Skeletal muscle satellite cell (primary cell): ENCODE data around the gene EBF4.
"Not testable (repeated sequence)": the region's sequence is repeated elsewhere in the genome, so short reads cannot be mapped to it uniquely, and the experiment has no call there.

Experiments
- H3K27me3 ChIP-seq: 2 replicates; pipeline ENCODE4 v1.7.0; 2013; ENCODE audit warnings: low read length; ENCODE audit not compliant: control insufficient read depth, insufficient read depth
- H3K36me3 ChIP-seq: 2 replicates; pipeline ENCODE4 v1.7.0; 2013; ENCODE audit warnings: mild to moderate bottlenecking, control low read depth, low read length; ENCODE audit not compliant: insufficient read depth
- H3K4me1 ChIP-seq: 2 replicates; pipeline ENCODE4 v1.7.0; 2013; ENCODE audit warnings: low read length; ENCODE audit not compliant: control insufficient read depth, insufficient read depth
- H3K4me2 ChIP-seq: 2 replicates; pipeline ENCODE4 v1.7.0; 2013; ENCODE audit warnings: mild to moderate bottlenecking, low read length
- H3K4me3 ChIP-seq: 2 replicates; pipeline ENCODE4 v1.7.0; 2013; ENCODE audit warnings: low read length
- H3K9ac ChIP-seq: 2 replicates; pipeline ENCODE4 v1.7.0; 2013; ENCODE audit warnings: mild to moderate bottlenecking, low read depth, low read length, moderate library complexity
- H3K9me3 ChIP-seq: replicated peaks from 2 replicates; pipeline ENCODE4 v1.7.0; 2013; ENCODE audit warnings: mild to moderate bottlenecking, control low read depth, low read length

The EBF4 gene

DNA sequence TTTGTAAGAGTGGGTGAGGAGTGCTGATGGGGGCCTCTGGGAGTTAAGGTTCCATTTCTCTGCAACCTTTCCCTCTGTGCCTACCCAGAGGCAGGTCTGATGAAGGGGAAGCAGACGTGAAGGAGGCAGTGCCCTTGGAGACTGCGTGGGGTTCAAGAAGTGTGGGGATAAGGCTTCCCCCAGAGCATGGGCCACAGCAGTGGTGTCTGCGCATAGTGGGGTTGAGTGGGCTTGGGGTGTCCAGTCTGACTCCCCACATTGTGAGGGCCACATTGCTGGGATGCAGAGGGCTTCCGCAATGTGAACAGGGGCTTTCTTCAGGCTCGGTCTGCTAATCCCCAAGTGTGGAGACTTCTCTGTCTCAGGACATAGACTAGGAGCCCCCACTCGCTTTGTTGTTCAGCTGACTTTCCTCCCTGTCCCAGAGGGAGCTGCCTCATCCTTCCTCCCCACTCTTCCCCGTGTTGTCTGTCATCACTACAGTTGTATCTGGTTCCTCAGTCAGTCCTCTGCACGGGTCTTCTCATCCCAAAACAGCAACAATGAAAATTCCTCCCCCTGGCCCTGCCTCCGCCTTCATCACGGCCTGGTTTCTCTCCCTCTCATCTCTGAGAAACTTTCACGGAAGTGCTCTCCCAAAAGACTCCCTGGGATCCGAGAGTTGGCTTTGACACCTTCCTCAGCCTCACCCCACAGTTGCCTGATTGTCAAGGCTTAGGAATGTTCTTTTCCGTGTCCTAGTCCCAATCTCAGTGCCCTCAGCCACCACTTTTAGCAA lies 2.8 kb downstream of the EBF4 start:
- no peak overlapping the region for H3K4me3 ChIP-seq
- H3K27me3 ChIP-seq = peaks cover 80% of the 10 kb centered on the region
- peaks cover 5% of the 10 kb centered on the region for H3K4me1 ChIP-seq
- H3K4me2 ChIP-seq = no peak overlapping the region
- H3K9ac ChIP-seq = no peak overlapping the region
- no peaks in the 10 kb centered on the region for H3K9me3 ChIP-seq
- no peaks in the 10 kb centered on the region for H3K36me3 ChIP-seq

DNA sequence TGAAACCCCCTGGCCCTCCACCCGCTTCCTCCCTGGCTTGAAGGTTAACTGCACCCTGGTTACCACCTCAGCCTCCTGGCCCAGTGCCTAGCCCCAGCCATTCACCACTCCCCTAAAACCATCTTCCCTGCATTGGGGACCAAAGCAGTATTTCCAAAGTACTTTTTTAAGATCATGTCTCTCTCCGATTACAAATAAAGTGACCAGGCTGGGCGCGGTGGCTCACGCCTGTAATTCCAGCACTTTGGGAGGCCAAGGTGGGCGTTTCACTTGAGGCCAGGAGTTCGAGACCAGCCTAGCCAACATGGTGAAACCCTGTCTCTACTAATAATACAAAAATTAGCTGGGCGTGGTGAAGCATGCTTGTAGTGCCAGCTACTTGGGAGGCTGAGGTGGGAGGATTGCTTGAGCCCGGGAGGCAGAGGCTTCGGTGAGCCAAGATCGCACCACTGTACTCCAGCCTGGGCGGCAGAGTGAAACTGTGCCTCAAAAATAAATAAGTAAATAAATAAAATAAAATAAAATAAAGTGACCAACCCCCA lies 3.5 kb downstream of the EBF4 start:
- H3K4me2 ChIP-seq, H3K4me1 ChIP-seq, H3K4me3 ChIP-seq, H3K9ac ChIP-seq, H3K36me3 ChIP-seq, H3K9me3 ChIP-seq: not testable (repeated sequence)
- peaks cover 80% of the 10 kb centered on the region for H3K27me3 ChIP-seq

- no peaks in the 10 kb centered on the region for H3K36me3 ChIP-seq
Measured at GRCh38 chr20:2696646-2697045, 4.1 kb downstream of the EBF4 start.

DNA sequence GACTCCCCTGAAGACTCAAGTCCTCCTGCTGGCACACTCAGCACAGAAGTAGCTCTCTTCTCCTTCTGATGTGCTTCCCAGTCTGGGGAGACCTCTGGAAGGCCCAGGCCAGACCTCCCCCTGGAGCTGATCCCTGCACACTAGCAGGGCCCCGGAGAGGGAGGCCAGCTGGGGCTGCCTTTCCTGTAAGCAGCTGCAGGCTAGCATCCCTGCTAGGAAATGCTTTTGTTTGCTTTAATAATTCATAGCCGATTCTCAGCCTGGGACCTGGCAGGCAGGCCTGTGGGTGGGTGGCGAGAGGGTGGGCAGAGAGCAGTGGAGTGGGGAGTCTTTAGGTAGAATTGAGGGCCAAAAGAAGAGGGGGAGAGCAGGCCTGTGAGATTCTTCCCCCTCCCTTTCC lies 5.2 kb downstream of the EBF4 start:
- no peak overlapping the region for H3K4me3 ChIP-seq
- no peaks in the 10 kb centered on the region for H3K9me3 ChIP-seq
- H3K27me3 ChIP-seq = peaks cover 82% of the 10 kb centered on the region
- H3K4me1 ChIP-seq = no peaks in the 10 kb centered on the region
- no peak overlapping the region for H3K9ac ChIP-seq
- H3K36me3 ChIP-seq = no peaks in the 10 kb centered on the region
- no peak overlapping the region for H3K4me2 ChIP-seq

More at GRCh38 chr20:2696646-2697045, 4.1 kb downstream of the EBF4 start:
- no peak overlapping the region for H3K9ac ChIP-seq
- H3K4me2 ChIP-seq = no peak overlapping the region
- H3K4me1 ChIP-seq = peaks cover 5% of the 10 kb centered on the region
- peaks cover 80% of the 10 kb centered on the region for H3K27me3 ChIP-seq
- no peaks in the 10 kb centered on the region for H3K9me3 ChIP-seq
- H3K4me3 ChIP-seq = no peak overlapping the region

GRCh38 chr20:2698186-2698817 lies 5.7 kb downstream of the EBF4 start:
- Histone ChIP-seq H3K27me3 (peaks cover 85% of the 10 kb centered on the region), H3K36me3 (no peaks in the 10 kb centered on the region), H3K4me2 (no peak overlapping the region), H3K9ac (no peak overlapping the region), H3K9me3 (no peaks in the 10 kb centered on the region), H3K4me3 (no peak overlapping the region), H3K4me1 (no peaks in the 10 kb centered on the region)

GRCh38 chr20:2698912-2699311 lies 6.3 kb downstream of the EBF4 start:
- Histone ChIP-seq H3K9me3 (no peaks in the 10 kb centered on the region), H3K4me2 (no peak overlapping the region), H3K9ac (no peak overlapping the region), H3K4me1 (no peaks in the 10 kb centered on the region), H3K36me3 (no peaks in the 10 kb centered on the region), H3K4me3 (no peak overlapping the region), H3K27me3 (peaks cover 83% of the 10 kb centered on the region)

GRCh38 chr20:2699775-2700413 lies 7.3 kb downstream of the EBF4 start:
- Histone ChIP-seq H3K36me3 (no peaks in the 10 kb centered on the region), H3K4me3 (no peak overlapping the region), H3K9me3 (no peaks in the 10 kb centered on the region), H3K27me3 (peaks cover 83% of the 10 kb centered on the region), H3K4me2 (no peak overlapping the region), H3K4me1 (no peaks in the 10 kb centered on the region), H3K9ac (no peak overlapping the region)

- Histone ChIP-seq H3K9ac (no peak overlapping the region), H3K36me3 (no peaks in the 10 kb centered on the region), H3K9me3 (no peaks in the 10 kb centered on the region), H3K4me2 (no peak overlapping the region), H3K4me3 (no peak overlapping the region), H3K27me3 (peaks cover 78% of the 10 kb centered on the region), H3K4me1 (no peaks in the 10 kb centered on the region)
Measured at GRCh38 chr20:2700913-2701620, 8.5 kb downstream of the EBF4 start.

DNA sequence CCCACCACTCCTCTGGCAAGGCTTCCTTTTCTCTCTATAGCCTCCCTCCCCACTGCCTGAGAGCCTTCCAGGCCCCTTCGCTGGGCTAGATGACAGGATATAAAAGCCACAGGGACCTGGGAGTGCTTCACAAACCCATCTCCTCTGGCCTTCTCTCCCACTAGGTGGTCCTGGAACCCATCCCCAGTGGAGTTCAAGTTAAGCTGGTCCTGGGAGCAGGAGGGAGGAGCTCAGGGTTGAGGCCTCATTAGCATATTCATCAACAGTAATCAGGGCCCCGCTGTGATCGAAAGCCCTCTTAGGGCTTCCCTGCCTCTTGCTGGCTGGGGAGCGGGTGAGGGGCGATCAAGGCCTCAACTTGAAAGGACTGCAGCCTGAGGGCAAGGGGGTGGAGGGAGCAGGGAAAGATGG lies 9.1 kb downstream of the EBF4 start:
- Histone ChIP-seq H3K36me3 (no peaks in the 10 kb centered on the region), H3K9me3 (no peaks in the 10 kb centered on the region), H3K4me3 (no peak overlapping the region), H3K4me1 (no peaks in the 10 kb centered on the region), H3K4me2 (no peak overlapping the region), H3K9ac (no peak overlapping the region), H3K27me3 (peaks cover 80% of the 10 kb centered on the region)

DNA sequence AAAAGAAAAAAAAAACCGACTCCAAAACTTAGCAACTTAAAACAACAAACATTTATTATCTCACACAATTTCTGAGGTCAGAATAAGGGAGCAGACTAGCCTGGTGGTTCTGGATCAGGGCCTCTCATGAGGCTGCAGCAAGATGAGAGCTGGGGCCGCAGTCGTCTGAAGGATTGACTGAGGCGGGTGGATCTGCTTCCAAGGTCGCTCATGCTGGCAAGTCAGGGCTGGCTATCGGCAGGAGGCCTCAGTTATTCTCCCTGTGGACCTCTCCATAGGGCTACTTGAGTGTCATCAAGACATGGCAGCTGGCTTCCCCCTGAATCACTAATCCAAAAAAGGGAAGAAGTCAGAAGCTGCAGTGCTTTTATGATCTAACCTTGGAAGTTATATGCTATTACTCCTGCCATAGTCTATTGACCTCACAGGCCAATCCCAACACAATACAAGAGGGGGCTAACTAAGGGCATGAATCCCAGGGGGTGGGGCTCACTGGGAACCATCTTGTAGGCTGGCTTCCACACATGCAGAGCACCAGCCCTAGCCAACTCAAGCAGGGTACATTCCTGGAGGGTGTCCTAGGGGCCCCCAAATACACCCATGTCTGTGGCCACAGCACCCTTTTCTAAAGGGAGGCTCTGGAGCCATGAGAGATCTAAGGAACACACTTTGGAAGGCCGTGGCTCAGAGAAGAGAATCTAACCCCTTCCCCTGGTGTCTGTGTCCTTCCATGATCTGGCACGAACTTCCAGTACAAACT lies 11.3 kb downstream of the EBF4 start:
- Histone ChIP-seq H3K4me1 (no peaks in the 10 kb centered on the region), H3K9me3 (no peaks in the 10 kb centered on the region), H3K4me2 (no peak overlapping the region), H3K9ac (no peak overlapping the region), H3K27me3 (peaks cover 83% of the 10 kb centered on the region), H3K4me3 (no peak overlapping the region), H3K36me3 (no peaks in the 10 kb centered on the region)
